MV-4-11 (cell line): Measurements from ENCODE around the gene DMC1.
"Not testable (repeated sequence)": the region's sequence is repeated elsewhere in the genome, so short reads cannot be mapped to it uniquely, and the experiment has no call there.

Experiments
- DNase-seq: peaks from one replicate; lab custom pipeline; 2025; lab: John Stamatoyannopoulos, UW

Gene DMC1

DNA sequence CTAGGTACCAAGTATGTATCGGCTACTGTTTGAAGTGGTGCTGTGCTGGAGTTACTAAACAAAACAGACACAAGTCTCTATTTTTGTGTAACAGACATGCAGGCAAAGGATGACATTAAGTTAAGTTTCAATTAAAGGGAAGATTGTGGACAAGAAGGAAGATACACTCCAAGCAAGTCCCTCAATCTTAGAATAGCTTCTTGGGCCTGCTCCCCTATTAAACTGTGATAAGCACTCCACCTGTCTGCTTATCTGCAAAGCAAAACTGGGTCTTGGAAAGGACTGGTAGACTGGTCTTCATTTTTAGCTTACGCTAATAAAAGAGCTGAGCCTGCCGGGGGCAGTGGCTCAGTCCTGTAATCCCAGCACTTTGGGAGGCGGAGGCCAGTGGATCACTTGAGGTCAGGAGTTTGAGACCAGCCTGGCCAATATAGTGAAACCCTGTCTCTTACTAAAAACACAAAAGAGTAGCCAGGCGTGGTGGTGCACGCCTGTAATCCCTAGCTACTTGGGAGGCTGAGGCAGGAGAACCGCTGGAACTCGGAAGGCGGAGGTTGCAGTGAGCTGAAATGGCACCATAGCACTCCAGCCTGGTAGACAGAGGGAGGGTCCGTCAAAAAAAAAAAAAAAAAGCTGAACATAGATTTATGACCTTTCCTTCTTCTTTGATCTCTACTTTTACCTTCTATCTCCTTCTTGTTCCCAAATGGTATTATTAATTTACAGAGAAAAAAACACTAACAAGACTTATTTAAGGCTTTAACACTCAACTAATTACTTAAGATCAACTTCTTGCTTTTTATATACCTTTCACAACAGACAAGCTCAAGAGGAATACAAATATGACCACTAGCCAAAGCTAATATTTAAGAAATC lies 67.9 kb downstream of the DMC1 start:
- no peak for DNase-seq

DNA sequence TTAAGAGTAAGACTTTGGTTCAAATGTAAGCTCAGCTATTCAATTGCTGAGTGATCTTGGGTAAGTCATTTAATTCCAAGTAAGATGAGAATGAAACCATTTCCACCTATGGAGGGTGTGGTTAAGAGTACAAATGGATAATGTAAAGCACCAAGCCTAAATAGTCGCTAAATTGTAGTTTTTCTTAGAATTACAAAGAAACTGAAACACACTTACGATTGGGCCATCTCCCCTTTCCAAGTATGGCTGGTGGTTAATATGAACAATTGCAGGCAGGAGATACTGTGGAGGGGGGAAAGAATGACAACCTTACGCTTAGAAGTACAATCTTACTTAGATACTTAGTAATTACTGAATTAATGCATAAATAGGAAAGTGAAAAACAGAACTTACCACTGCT lies 72.1 kb downstream of the DMC1 start:
- DNase-seq: no peak

DNA sequence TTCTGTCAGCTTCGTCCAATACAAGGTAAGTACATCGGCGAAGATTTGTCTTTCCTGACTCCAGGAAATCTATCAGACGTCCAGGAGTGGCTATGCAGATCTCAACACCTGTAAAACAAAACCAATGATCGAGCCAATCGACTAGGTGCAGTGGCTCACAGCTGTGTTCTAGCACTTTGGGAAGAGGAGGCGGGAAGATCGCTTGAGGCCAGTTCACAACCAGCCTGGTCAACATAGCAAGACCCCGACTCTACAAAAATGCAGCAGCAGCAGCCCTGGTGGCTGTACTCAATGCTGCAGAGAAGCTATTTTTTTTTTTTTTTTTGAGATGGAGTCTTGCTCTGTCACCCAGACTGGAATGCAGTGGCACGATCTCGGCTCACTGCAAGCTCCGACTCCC lies 75.0 kb downstream of the DMC1 start:
- DNase-seq: no peak

DNA sequence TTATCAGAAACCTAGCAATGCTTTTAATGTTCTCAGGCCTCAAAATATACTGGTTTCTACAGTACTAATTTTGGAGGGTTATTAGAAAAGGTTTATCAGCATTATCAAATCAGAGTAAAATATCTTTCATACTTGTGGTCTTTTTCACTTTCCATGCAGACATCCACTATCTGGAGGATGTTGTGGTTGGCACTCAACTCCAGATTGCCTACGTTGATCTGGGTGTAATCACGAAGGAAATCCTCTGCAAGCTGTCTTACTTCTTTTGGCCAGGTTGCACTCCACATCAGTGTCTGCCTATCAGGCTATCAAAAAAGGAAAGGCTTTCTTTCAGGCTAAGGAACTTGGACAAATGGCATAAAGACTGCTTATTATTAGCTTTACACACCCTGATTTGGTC lies 75.5 kb downstream of the DMC1 start:
- no peak for DNase-seq

DNA sequence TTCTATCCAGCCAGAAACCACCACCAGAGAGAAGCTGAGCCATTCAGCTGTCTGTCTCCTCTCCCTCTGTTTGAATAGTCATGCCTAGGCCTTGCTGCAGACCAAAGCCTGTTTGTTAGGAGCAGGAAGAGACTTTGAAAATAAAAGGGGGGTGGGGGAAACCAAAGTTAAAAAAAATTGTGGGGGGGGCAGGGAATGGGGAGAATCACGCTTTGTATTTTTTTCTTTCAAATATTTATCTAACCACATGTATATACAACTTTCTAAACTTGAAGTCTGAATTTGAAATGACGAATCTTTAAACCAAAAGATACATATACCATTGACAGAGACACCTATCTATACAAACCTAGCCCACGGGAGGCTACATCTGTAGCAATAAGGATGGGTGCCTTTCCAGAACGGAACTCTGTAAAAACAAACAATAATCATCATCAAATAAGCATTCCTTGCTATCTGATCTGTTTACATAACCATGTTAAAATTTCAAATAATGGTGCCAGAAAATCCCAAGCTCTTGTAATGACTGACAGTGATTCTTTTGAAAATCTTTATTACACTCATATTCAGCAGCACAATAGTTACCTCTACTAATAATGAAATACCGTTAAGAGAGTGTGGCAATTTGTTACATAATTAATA lies 78.2 kb downstream of the DMC1 start:
- no peak for DNase-seq

DNA sequence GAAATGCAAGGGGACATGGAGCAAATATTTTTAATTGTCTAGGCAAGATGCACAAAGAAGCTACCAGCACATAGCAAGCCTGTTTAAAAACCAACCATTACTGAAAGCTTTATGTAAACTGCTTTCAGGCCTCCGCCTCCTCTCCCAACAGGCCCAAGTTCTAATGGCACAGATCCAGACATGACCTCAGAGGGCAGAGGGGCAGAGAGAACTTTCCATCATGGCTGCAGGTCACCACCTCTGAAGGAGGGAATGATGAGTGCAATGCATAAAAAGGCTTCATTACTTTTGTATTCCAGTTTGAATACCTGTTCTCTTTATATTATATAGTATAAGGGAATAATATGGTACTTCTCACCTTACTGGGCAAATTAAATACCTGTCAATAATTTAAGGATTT lies 79.1 kb downstream of the DMC1 start:
- DNase-seq: no peak

DNA sequence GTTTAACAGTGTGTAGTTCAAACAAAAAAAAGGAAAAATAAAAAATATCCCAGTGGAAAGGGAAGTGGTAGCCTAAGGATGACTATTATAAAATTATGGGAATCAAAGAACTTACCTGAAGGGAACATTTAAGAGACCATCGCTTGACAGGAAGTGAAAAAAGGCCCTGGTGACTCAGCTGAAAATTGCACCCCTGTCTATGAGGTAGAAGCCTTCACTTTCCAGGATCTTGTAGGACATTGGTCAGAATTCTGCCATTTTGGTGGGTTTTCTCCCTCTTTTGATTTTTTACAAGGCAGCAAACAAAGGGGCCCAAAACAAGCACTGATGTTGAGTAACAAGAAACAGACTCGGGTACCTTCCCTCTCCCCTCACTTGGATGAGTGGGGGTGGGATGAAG lies 79.5 kb downstream of the DMC1 start:
- DNase-seq: no peak

DNA sequence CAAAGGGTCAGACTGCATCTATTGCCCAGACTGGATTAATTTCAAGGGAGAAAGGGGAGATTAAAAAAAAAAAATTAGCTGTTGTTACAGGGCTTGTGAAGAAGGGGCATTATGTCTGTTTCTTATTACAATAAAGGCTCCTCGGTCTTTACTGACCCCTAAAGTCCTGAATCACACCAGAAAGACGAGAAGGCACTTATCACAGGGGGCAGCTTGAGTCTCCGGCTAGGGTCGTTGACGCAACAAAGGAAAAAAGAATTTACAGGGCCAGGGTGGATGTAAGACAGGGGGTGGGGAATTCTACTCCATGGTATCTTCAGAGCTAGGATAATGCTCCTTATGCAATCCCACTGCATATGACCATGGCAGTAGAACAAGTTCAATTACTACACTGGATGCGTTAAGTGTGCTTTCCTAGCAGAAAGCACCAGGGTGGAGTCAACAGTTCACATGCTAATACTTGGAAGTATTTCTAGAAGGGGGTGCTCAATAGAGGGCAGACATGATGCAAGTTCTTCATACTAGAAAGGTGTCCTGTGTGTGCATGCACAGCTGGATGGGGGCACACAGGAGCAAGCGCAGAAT lies 80.3 kb downstream of the DMC1 start:
- DNase-seq: no peak

DNA sequence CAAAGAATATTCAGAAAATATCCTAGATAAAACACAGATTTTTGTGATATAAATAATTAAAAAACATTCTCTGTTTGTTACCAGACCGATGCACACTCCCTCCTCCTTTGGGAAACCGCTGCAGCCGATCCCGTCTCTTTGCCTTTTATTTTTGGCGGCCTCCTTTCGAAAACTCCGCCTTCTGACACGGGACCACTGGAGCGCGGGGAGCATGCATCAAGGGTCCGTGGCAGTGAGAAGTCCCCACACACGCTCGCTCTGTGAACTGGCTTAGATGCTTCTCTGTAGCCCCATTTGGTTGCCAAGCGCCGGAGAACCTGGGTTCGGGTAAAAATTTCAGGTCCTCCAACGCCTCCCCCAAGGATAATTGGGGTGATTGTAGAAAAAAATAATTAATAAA lies 80.8 kb downstream of the DMC1 start:
- no peak for DNase-seq

DNA sequence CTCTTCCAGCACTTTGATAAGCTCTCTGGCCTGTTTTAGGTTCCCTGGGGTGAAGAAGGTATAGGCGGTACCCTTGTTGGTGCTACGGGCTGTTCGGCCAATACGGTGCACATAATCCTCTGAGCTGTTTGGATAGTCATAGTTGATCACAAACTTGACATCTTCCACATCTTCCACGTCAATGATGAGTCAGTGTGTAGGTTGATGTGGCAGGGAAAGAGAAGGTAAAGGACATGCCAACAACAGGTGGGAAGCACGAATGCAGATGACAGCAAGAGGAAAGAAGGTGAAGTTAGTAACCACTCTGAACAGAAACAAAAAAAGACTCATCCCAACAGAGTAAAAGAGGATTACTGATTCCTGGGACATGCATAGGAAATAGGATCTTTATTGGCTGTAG lies 82.0 kb downstream of the DMC1 start:
- no peak for DNase-seq

DNA sequence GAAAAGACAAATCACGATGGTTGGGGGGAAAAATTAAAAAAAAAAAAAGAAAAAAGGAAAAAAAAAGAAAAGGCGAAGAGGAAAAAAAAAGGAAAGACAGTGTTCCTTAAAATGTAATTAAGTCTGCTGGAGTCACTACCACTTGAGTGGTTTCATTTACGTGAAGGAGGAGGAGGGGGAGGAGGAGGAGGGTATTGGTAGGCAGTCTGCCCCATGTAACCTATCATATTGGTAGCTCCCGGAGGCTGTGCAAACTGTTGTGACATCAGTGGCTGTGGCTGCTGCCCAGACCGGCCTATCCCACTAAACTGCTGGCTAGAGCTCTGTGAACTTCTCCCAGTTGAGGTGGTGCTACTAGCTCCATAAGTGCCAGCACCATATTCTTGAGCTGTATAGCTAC lies 84.2 kb downstream of the DMC1 start:
- peak; percentile 36 for DNase-seq

DNA sequence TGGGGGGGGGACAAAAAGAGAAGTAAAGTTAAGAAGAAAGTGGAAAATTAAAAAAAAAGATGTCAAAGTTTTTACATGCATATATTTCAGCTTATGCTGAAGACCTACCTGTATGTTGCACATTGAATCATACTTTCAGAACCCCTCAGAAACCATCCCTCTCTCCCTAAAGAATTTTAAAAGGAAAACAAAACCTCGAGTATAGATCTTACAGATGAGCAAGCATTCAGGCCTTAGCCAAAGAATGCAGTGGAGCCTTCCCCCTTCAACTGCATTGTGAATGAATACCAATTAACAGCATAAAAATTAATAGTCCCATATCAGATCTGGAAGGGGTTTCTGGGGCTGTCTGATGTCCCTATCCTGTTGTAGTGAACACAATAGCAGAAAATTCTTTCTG lies 85.7 kb downstream of the DMC1 start:
- no peak for DNase-seq

DNA sequence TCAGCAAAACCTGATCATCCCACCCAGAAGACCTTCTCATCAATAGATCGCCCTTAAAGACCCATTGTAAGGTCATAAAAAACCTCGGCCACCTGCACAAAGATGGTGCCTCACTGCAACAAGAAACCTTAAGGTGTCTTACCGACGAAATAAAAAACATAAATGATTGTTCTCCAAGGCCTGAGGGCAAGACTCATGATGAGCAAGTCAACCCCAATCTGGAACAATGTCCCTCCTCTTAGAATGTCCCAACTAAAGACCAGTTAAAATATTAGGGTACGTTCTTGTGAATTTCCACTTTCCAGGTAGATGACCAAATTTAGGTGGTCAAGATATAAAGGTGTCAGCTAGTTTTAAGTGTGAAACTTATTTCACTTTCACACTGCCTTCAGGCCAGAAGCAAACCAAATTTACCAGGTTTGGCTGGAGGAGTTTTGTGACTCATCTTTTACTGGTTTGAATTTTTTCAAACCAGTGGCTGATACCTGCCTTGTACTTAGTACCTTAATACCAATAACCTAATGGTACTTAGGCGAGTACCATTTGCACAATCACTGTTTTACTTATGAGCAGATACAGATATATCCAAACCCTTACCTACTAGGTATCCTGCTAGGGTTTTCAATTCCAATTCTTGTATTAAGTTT lies 87.2 kb downstream of the DMC1 start:
- no peak for DNase-seq

DNA sequence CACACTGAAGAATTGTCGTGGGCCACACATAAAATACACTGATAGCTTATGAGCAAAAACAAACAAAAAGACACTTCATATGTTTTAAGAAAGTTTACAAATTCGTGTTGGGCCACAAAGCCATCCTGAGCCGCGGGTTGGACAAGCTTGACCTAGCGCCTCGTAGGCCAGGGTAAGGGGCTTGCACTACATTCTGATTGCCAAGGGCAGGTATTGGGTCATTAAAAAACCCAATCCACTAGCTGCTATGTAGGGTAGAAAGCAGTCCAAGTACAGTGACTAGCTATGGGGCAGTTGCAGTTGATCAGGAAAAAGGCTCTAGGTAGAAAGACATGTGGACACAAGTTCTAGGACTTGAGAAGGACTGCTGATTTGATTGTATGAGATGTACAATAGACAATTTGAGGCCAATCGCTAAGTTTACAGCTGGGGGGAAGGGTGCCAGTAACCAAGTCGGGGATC lies 88.1 kb downstream of the DMC1 start:
- DNase-seq: no peak

DNA sequence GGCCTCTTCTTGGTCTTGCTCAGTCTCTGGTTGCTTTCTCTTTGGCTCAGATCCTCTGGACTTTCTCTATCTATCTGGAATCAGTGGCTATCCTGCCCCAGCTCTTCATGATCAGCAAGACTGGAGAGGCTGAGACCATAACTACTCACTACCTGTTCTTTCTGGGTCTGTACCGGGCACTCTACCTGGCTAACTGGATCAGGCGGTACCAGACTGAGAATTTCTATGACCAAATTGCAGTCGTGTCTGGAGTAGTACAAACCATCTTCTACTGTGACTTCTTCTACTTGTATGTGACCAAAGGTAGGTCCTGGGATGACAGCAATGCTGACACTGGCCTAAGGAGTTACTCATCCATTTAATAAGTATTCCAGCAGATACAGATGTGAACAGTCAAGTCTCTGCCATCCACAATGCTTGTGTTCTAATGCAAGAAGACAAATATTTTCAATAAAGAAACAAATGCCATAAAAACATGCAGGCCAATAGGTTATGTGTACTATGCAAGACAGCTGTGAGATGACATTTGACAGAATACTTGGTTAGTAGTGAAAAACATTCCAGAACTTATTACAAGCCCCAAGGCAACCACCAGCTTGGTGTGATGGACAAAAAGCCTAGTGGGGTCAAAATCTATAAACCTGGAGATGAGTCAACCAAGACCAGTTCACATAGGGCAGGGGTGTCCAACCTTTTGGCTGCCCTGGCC lies 88.7 kb downstream of the DMC1 start:
- DNase-seq: no peak

DNA sequence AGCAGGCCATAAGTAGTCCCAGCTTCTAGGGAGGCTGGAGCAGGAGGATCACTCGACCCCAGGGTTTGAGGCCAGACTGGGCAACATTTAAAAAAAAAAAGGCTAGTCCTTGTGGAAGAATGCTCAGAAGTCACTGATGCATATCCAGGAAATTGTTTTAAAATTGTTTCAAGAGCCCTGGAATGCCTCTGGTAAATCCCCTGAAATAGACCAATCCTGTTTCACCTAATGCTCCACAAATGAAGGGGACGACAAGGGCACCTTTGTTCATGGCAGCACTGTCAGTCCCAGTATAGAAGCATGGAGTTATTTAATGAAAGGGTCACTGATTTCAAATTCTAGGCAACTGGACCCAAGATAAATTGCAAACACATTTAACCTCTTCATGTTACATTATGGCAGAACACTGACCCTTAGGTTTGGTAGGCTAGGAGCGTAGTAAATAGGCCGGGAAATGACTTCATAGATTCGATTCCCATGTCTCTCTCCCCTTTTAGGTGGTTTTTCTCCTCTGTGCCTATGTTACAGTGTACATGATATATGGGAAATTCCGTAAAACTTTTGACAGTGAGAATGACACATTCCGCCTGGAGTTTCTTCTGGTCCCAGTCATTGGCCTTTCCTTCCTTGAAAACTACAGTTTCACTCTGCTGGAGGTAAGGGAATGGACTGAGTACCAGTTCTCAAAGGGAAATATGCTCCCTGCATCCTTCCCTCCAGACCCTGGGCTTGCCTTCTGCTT lies 90.7 kb downstream of the DMC1 start:
- DNase-seq: no peak

DNA sequence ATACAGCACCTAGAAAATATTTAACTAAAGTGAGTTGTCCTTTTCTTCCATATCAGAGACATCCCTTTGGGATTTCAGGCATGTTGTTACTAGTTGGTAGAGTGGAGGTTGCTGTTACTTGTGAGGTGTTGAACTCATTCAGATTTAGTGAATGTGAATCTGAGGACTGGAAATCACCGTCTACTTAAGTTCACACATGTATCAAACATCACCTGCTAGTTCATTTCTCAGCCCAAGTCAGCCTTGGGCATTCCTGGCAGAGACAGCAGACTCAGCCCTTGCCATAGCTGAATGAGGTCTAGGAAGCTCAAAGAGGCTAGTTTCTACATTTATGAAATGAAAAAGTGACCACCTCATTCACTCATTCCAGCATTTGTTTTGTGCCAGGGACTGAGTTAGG lies 92.4 kb downstream of the DMC1 start:
- no peak for DNase-seq

DNA sequence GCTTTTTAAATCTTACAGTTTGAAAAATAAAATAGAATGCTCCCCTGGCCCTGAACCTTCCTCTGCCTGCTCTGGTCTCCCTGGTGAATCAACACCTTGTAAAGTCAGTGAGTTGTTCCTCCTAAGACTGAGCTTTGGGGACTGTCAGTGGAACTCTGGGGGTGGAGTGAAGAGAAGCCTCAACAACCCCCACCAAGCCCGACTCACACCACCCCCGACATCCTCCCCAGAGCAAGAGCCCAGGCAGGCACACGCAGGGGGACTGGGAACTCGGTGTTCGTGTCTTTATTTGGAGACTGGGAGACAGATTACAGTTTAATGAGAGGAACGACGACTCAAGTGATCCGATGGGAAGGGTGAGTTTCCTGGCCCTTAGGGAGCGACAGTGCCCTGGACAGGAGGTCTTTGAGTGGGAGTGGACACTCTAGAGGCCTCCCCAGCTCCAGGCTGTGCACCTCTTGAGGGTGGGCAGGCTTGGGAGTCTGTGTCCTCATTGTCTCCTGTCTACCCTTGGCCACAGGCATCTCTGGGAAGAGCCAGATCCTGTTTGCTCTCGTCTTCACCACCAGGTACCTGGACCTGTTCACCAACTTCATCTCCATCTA lies 95.9 kb downstream of the DMC1 start:
- no peak for DNase-seq

DNA sequence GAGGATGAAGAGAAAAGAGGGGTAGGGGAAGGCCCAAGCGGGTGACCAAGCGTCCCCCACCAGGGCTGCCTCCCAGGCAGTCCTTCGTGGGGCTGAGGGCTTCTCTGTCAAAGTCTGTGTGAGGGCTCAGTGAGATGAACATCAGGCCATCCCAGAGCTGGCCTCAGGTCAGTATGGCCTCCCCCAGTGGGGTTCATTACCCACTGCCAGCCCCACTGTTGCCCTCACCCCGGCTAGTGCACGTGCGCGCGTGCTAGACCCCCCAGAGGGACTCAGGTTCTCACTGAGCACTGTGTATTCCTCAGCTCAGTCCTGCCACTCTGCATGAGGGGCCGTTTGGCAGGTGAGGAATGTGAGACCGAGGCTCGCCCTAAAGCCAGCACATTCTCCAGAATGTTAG lies 98.7 kb downstream of the DMC1 start:
- no peak for DNase-seq

DNA sequence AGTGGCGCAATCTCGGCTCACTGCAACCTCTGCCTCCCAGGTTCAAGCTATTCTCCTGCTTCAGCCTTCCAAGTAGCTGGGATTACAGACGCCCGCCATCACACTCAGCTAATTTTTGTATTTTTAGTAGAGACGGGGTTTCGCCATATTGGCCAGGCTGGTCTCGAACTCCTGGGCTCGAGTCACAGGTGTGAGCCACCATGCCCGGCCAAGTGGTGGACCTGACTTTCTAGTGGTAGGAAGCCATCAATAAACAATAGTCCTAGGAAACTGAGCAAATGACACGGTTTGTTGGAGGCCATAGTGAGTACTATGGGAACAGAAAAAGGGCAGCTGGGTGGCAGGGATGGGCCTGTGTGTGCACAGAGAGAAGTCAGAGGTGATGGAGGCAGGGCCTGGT lies 99.8 kb downstream of the DMC1 start:
- DNase-seq: not testable (repeated sequence)

DNA sequence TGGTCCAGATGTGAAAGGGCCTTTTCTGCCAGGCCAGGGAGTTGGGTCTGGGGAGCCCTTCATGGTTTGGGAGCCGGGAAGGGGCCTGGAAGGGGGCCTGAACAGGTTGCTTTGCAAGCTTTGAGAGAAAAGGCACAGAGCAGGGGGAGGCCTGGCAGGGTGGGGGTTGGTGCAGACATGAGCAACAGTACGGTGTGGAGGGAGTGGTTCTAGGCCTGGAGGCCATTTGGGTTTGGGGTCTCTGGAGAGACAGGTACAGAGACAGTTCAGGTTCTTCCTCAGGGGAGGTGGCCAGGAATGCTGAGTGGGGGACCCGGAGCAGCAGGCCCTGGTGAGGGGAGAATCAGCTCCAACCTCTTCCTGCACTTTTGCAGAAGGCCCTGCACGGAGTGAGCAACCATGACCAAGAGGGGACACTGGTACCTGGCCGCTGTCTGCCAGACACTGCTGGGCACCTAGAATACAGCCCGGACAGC lies 100.6 kb downstream of the DMC1 start:
- DNase-seq: no peak
